ENCODE data around the gene NKAIN2.
"Not testable (repeated sequence)": the region's sequence is repeated elsewhere in the genome, so short reads cannot be mapped to it uniquely, and the experiment has no call there.

Gene NKAIN2

GRCh38 chr6:124723671-124724070 lies 920.0 kb downstream of the NKAIN2 start:
- no peak for DNase-seq

GRCh38 chr6:124737804-124738203 lies 934.1 kb downstream of the NKAIN2 start:
- not testable (repeated sequence) for DNase-seq

DNA sequence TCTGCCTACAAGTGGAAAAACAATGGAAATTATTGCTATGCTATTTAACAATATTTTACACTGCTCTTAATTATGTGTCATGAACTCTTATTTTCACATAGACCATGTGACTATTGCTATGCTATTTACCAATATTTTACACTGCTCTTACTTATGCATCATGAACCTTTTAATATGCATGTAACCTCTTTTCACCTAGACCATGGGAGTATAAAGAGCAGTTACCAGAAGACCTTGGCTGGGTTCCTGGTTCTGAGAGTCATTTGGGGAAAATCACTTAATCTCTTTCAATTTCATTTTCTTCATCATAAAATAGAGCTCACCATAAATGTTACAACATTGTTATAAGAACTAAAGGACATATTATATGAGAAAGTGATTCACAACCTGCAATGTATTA lies 934.8 kb downstream of the NKAIN2 start:
- no peak for DNase-seq

GRCh38 chr6:124741341-124741740 lies 937.7 kb downstream of the NKAIN2 start:
- no peak for DNase-seq

DNA sequence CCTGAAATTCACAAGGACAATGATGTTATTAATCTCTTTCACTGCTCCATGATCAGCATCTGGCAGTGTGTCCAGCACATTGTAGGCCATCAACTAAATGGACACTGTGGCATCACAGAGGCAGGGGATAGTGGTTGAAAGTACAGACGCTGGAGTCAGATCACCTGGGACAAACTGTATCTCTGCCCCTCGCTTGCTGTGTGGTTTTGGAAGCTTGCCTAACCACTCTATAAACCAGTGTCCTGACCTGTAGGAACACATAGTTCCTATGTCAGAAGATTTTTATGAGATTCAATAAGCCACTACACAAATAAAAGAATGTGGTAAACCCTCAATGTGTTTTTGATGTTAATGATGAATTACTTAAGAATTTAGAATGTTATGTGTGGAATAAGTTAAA lies 939.3 kb downstream of the NKAIN2 start:
- no peak for DNase-seq

- DNase-seq: no peak
Observed at GRCh38 chr6:124743420-124743819, 939.8 kb downstream of the NKAIN2 start.

- DNase-seq: no peak
Observed at GRCh38 chr6:124747349-124747748, 943.7 kb downstream of the NKAIN2 start.

DNA sequence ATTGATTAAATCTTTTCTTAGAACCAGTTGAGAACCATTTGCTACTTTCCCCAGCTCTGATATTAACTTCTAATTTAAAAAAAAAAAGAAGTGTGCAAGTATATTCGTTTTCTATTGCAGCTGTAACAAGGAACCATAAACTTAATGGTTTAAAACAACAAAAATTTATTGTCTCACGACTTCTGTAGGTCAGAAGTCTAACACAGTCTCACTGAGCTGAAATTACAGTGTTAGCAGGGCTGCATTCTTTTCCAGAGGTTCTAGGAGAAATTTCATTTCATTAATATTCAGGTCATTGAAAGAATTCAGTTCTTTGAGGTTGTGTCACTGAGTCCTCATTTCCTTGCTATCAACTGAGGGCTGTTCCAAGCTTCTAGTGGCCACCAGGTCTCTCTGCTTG lies 945.1 kb downstream of the NKAIN2 start:
- no peak for DNase-seq

- DNase-seq: no peak
Observed at GRCh38 chr6:124753001-124753400, 949.3 kb downstream of the NKAIN2 start.

DNA sequence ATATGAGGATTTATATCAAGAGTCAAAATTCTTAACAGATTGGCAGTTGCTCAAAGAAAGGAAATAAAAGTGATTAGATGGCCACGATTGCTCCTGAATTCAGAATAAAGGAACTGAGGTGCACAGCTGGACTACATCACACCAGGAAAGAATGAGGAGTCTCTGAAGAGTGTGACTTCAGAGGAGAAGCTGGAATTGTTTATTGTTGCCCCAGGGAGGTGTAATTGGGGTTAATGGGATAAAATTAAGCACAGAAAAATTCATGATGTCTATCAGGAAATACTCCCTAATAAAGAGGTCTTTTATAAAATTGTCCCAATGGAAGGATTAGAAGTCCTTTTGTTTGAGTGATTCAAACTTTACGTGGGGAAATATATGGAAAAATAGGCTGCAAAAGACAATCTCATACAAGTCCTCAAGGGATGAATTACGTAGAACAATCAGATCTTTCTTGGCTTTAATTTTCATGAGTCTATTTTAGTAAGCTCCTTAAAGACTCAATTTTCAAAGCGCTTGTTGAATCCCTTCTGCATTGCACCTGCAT lies 950.0 kb downstream of the NKAIN2 start:
- DNase-seq: no peak

- no peak for DNase-seq
Observed at GRCh38 chr6:124755321-124755720, 951.7 kb downstream of the NKAIN2 start.

- DNase-seq: no peak
Observed at GRCh38 chr6:124757560-124757959, 953.9 kb downstream of the NKAIN2 start.

GRCh38 chr6:124758663-124759062 lies 955.0 kb downstream of the NKAIN2 start:
- DNase-seq: no peak

DNA sequence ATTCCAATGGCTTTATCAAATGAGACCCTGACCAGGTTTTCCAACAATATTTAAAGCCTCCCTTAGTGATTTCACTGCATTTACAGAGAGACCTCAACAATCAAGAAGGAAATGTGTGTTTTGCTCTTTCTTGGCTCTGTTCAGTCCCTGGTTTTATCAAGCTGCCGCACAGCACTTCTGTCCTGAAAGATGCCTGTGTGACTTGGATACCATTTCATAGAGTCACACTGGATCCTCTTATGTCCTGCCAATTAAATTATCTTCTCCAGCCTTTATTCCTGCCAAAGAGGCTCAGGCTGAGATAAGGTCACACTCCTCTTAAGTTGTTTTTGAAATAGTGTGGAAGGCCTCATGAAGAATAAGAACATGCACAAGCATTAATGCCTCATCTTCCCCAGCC lies 961.6 kb downstream of the NKAIN2 start:
- no peak for DNase-seq

GRCh38 chr6:124768224-124768623 lies 964.6 kb downstream of the NKAIN2 start:
- no peak for DNase-seq

GRCh38 chr6:124769811-124770544 lies 966.3 kb downstream of the NKAIN2 start:
- no peak for DNase-seq

DNA sequence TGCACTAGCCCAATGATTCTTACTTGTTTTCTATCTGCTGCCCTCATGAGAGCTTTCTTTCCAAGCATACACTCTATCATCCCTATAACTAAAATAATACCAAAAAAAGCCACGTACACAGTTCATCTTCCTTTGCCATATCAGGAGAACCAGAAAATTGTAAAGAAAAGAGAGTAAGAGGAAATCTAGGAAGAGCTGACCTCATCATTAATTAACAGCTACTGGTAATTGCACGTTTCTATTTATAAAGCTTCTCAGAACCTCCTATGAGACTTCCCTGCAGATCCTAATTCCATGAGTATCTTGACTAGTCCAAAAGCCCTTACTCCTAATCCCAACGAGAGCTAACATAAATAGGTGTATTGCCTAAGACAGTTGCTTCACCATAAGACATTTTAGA lies 967.1 kb downstream of the NKAIN2 start:
- no peak for DNase-seq

GRCh38 chr6:124772733-124773319 lies 969.2 kb downstream of the NKAIN2 start:
- no peak for DNase-seq

- DNase-seq: no peak
Observed at GRCh38 chr6:124775121-124775520, 971.5 kb downstream of the NKAIN2 start.

DNA sequence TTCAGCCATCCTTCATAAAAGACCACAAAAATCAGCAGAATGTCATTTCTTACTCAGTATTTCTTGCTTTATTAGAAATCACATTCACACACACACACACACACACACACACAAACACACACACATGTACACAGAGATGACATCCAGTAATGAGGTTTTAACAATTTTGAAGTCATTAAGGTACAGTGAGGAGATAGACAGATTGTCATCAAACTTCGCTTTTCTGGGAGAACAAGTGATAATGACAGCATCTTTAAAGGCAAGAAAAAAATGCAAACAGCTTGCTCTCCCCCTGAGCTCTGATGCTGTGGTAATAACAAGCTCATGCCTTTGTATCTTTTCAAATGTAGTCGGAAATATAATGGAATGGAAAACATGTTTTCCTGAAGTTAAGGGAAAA lies 974.2 kb downstream of the NKAIN2 start:
- DNase-seq: no peak

DNA sequence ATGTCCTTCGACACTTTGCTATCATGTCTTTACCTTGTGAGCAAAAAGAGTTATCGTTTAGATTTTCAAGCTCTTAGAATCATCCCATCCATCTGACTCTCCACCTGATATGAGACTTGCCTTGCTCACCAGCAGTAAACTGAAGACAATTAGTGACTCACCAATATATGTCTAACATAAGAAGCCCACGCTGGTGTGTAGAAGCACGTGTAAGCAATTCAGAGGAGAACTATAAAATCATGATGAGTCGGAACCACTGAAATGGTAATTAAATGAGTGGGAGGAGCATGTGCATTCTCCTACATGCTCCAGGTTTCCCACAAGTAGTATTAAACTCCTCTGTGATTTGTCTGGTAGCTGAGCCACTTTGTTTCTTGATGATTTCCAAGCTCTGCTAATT lies 977.0 kb downstream of the NKAIN2 start:
- no peak for DNase-seq

GRCh38 chr6:124783344-124783743 lies 979.7 kb downstream of the NKAIN2 start:
- DNase-seq: no peak

DNA sequence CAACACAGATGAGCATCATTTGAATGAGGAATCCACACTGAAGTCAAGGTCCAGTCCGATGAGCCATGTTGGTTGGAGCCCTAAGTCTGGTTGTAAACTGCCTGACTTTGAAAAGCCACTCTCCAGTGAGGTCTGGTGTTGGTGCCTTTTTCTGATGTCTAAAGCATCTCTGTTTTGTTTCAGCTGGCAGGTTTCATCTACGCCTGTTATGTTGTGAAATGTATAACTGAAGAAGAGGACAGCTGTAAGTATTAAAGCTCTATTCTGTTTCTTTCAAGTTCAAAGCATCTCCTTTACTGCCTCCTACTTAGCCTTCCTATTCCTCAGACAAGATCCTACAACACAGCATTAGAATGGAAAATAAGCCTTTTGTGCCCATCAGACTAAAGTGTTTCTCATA lies 987.5 kb downstream of the NKAIN2 start:
- DNase-seq: no peak

DNA sequence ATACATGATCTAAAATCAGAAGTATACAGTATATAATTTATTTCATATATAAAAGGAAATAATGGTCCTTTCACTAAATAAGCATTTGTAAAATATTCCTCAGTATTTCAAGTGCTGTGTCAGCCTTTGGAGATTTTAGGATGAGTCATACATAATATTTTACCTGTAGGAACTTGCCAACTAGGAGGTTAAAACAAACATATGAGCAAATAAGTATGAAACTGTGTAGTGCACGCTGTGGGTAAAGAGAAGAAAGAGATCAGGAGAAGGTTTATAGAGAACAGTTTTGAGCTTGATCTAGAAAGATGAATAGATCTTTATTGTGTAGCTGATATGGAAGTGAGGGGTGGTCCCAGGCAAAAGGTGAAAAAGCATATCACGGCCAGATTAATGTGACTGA lies 988.7 kb downstream of the NKAIN2 start:
- DNase-seq: no peak

- no peak for DNase-seq
Observed at GRCh38 chr6:124793398-124793797, 989.7 kb downstream of the NKAIN2 start.

All from stimulated activated CD4-positive, alpha-beta T cell treated with anti-CD3 and anti-CD28 coated beads, Interleukin-12 subunit alpha, Interleukin-12 subunit beta, amount 100 ng/mL, for 4 hours (primary cell).